Activated T-cell treated with anti-CD3 and anti-CD28 coated beads, Interleukin-2, amount 50 U/mL, for 24 hours (primary cell): Measurements from ENCODE around the gene PNLIPRP3.

Experiments used
- DNase-seq: peaks from one replicate; pipeline ENCODE4 v3.0.0-alpha.2; 2020
- H3K27ac Mint-ChIP-seq: 2 replicates; pipeline ENCODE4 v1.8.0; 2020; ENCODE audit warnings: mild to moderate bottlenecking, mixed read lengths
- H3K27me3 Mint-ChIP-seq: 2 replicates; pipeline ENCODE4 v1.8.0; 2020; ENCODE audit warnings: mixed read lengths
- H3K36me3 Mint-ChIP-seq: 2 replicates; pipeline ENCODE4 v1.8.0; 2020; ENCODE audit warnings: low read depth, mixed read lengths
- H3K4me1 Mint-ChIP-seq: 2 replicates; pipeline ENCODE4 v1.8.0; 2020; ENCODE audit warnings: low read depth, mixed read lengths
- H3K4me3 Mint-ChIP-seq: 2 replicates; pipeline ENCODE4 v1.8.0; 2020; ENCODE audit warnings: mild to moderate bottlenecking, moderate library complexity, mixed read lengths
- H3K9me3 Mint-ChIP-seq: 2 replicates; pipeline ENCODE4 v1.8.0; 2020; ENCODE audit warnings: mixed read lengths

The PNLIPRP3 gene

GRCh38 chr10:116466715-116467422 is 39.2 kb downstream of the PNLIPRP3 start:
- H3K36me3 Mint-ChIP-seq, result no peaks in the 10 kb centered on the region
- no peaks in the 10 kb centered on the region for H3K4me1 Mint-ChIP-seq
- no peak for DNase-seq
- no peak overlapping the region for H3K4me3 Mint-ChIP-seq
- no peak overlapping the region for H3K27ac Mint-ChIP-seq
- H3K9me3 Mint-ChIP-seq, result no peaks in the 10 kb centered on the region
- H3K27me3 Mint-ChIP-seq, result peaks cover 3% of the 10 kb centered on the region

GRCh38 chr10:116469437-116469836 is 41.8 kb downstream of the PNLIPRP3 start:
- no peaks in the 10 kb centered on the region for H3K36me3 Mint-ChIP-seq
- no peak overlapping the region for H3K4me3 Mint-ChIP-seq
- H3K27ac Mint-ChIP-seq, result no peak overlapping the region
- no peaks in the 10 kb centered on the region for H3K9me3 Mint-ChIP-seq
- DNase-seq, result no peak
- no peaks in the 10 kb centered on the region for H3K4me1 Mint-ChIP-seq
- peaks cover 9% of the 10 kb centered on the region for H3K27me3 Mint-ChIP-seq

GRCh38 chr10:116470071-116470470 is 42.4 kb downstream of the PNLIPRP3 start:
- H3K27me3 Mint-ChIP-seq, result peaks cover 6% of the 10 kb centered on the region
- no peaks in the 10 kb centered on the region for H3K4me1 Mint-ChIP-seq
- H3K4me3 Mint-ChIP-seq, result no peak overlapping the region
- H3K36me3 Mint-ChIP-seq, result no peaks in the 10 kb centered on the region
- no peak for DNase-seq
- H3K27ac Mint-ChIP-seq, result no peak overlapping the region
- no peaks in the 10 kb centered on the region for H3K9me3 Mint-ChIP-seq

- H3K4me1 Mint-ChIP-seq, result no peaks in the 10 kb centered on the region
- H3K27me3 Mint-ChIP-seq, result peaks cover 6% of the 10 kb centered on the region
- DNase-seq, result no peak
- no peak overlapping the region for H3K4me3 Mint-ChIP-seq
- no peaks in the 10 kb centered on the region for H3K9me3 Mint-ChIP-seq
- no peaks in the 10 kb centered on the region for H3K36me3 Mint-ChIP-seq
- no peak overlapping the region for H3K27ac Mint-ChIP-seq
Observed at GRCh38 chr10:116470768-116471415, 43.2 kb downstream of the PNLIPRP3 start.

GRCh38 chr10:116472891-116473290 is 45.2 kb downstream of the PNLIPRP3 start:
- Mint-ChIP-seq H3K4me3 (no peak overlapping the region), H3K9me3 (no peaks in the 10 kb centered on the region), H3K4me1 (peaks cover 2% of the 10 kb centered on the region), H3K27ac (no peak overlapping the region), H3K36me3 (no peaks in the 10 kb centered on the region), H3K27me3 (peaks cover 6% of the 10 kb centered on the region)
- no peak for DNase-seq

- Mint-ChIP-seq H3K36me3 (no peaks in the 10 kb centered on the region), H3K9me3 (no peaks in the 10 kb centered on the region), H3K27ac (no peak overlapping the region), H3K4me1 (peaks cover 2% of the 10 kb centered on the region), H3K27me3 (peaks cover 9% of the 10 kb centered on the region), H3K4me3 (no peak overlapping the region)
- no peak for DNase-seq
Observed at GRCh38 chr10:116475866-116476265, 48.2 kb downstream of the PNLIPRP3 start.

- Mint-ChIP-seq H3K36me3 (no peaks in the 10 kb centered on the region), H3K9me3 (no peaks in the 10 kb centered on the region), H3K27me3 (peaks cover 9% of the 10 kb centered on the region), H3K4me1 (peaks cover 2% of the 10 kb centered on the region), H3K4me3 (no peak overlapping the region), H3K27ac (no peak overlapping the region)
- no peak for DNase-seq
Observed at GRCh38 chr10:116476461-116476860, 48.8 kb downstream of the PNLIPRP3 start.

- Mint-ChIP-seq H3K4me1 (peaks cover 2% of the 10 kb centered on the region), H3K9me3 (no peaks in the 10 kb centered on the region), H3K36me3 (no peaks in the 10 kb centered on the region), H3K27me3 (peaks cover 3% of the 10 kb centered on the region), H3K4me3 (no peak overlapping the region), H3K27ac (no peak overlapping the region)
- DNase-seq, result no peak
Observed at GRCh38 chr10:116477986-116478664, 50.5 kb downstream of the PNLIPRP3 start.

GRCh38 chr10:116486770-116487448 is 59.3 kb downstream of the PNLIPRP3 start:
- Mint-ChIP-seq H3K27ac (no peak overlapping the region), H3K36me3 (no peaks in the 10 kb centered on the region), H3K4me3 (no peak overlapping the region), H3K27me3 (peaks cover 4% of the 10 kb centered on the region), H3K9me3 (no peaks in the 10 kb centered on the region), H3K4me1 (no peaks in the 10 kb centered on the region)
- DNase-seq, result no peak

GRCh38 chr10:116487522-116488430 is 60.1 kb downstream of the PNLIPRP3 start:
- Mint-ChIP-seq H3K27ac (no peak overlapping the region), H3K4me1 (no peaks in the 10 kb centered on the region), H3K9me3 (no peaks in the 10 kb centered on the region), H3K36me3 (no peaks in the 10 kb centered on the region), H3K27me3 (peaks cover 4% of the 10 kb centered on the region), H3K4me3 (no peak overlapping the region)
- no peak for DNase-seq

GRCh38 chr10:116489460-116489859 is 61.8 kb downstream of the PNLIPRP3 start:
- no peak overlapping the region for H3K27ac Mint-ChIP-seq
- no peaks in the 10 kb centered on the region for H3K4me1 Mint-ChIP-seq
- no peaks in the 10 kb centered on the region for H3K9me3 Mint-ChIP-seq
- no peaks in the 10 kb centered on the region for H3K36me3 Mint-ChIP-seq
- H3K4me3 Mint-ChIP-seq, result no peak overlapping the region
- DNase-seq, result no peak
- peaks cover 10% of the 10 kb centered on the region for H3K27me3 Mint-ChIP-seq

GRCh38 chr10:116490028-116490662 is 62.5 kb downstream of the PNLIPRP3 start:
- Mint-ChIP-seq H3K4me3 (no peak overlapping the region), H3K27me3 (peaks cover 10% of the 10 kb centered on the region), H3K9me3 (no peaks in the 10 kb centered on the region), H3K36me3 (no peaks in the 10 kb centered on the region), H3K27ac (no peak overlapping the region), H3K4me1 (no peaks in the 10 kb centered on the region)
- no peak for DNase-seq

- H3K36me3 Mint-ChIP-seq, result no peaks in the 10 kb centered on the region
- H3K27me3 Mint-ChIP-seq, result peaks cover 4% of the 10 kb centered on the region
- H3K27ac Mint-ChIP-seq, result no peak overlapping the region
- no peak for DNase-seq
- H3K4me1 Mint-ChIP-seq, result no peaks in the 10 kb centered on the region
- no peaks in the 10 kb centered on the region for H3K9me3 Mint-ChIP-seq
- no peak overlapping the region for H3K4me3 Mint-ChIP-seq
Observed at GRCh38 chr10:116504786-116505185, 77.1 kb downstream of the PNLIPRP3 start.
